DND-41 (cell line): ENCODE data around the gene CFAP107.

ENCODE experiments used
- CTCF ChIP-seq: IDR thresholded peaks from 2 replicates; pipeline ENCODE4 v1.5.1; 2012; ENCODE audit warnings: borderline replicate concordance, low read length, moderate library complexity, mild to moderate bottlenecking; ENCODE audit not compliant: poor library complexity, severe bottlenecking; ENCODE audit errors: extremely low read depth
- EZH2 ChIP-seq: IDR thresholded peaks from 3 replicates; pipeline ENCODE4 v1.6.1; 2012; ENCODE audit warnings: borderline replicate concordance, low read depth, mild to moderate bottlenecking, moderate library complexity, low read length, inconsistent platforms; ENCODE audit not compliant: severe bottlenecking

DNA sequence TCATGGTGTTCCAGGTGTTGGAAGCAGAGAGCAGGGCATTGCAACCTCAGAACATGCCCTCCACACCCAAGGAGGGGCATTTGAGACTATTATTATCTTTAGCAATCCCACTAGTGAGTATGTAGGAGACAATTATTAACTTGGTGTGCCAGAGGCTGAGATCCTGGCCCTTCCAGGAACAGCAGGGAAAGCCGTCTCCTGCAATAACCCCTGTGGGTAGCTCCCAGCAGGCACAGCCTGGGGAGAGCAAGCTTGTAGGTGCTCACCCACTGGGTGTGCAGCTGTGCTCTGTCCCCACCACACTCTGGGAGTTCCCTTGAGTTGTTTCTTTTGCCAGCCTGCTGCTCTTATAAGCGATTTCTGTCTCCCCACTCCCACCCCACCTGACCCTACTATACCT lies 10.3 kb downstream of the CFAP107 start:
- no peak for TF ChIP-seq CTCF
- TF ChIP-seq EZH2, result no peak
